WTC11 (cell line): ENCODE measurements around the gene MAP6. TPM values are rescaled to one million over a fixed set of nuclear protein-coding genes. Genes with fewer than 3 reads are reported as not detected.

Source experiments
- PRDM15 ChIP-seq: sonication (generic); formaldehyde crosslinking; IDR thresholded peaks from 2 replicates; pipeline ENCODE4 v1.8.0; 2022; ENCODE audit warnings: missing genetic modification reagents
- total RNA-seq: library from RNA; stranded (reverse); gene quantifications from 3 replicates; pipeline ENCODE4 v1.2.3, GENCODE V29; 2021

The MAP6 gene
- total RNA-seq, 1 experiment from 2014 or later: 0.90 TPM

DNA sequence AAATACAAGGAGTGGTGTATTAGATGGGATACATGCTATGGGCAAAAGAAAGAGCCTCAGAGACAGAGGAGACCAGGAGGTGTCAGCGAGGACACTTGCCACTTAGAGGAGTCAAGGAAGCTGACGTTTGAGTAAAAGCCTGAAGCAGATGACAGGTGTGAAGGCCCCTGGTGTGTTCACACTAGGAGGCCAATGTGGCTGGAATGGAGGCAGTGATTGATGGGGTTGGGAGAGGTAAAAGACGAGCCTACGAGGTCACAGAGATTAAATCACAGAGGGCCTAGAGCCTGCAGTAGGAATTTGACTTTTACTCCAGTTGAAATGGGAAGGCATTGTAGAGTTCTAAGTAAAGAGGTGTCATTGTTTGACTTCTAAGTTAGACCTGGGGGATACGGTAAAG is 131.1 kb downstream of the MAP6 start (continued):
- no peak for TF ChIP-seq PRDM15 (CRISPR knock-in tag)

Other genes starting within 250 kb of the MAP6 start
- 0.22 to 0.60 TPM (median 0.39 TPM) in 3 replicates for gene KLHL35, start 235.8 kb downstream of the MAP6 start, total RNA-seq
- 4.7 to 12.2 TPM (median 5.3 TPM) in 3 replicates for gene GDPD5, start 143.1 kb downstream of the MAP6 start, total RNA-seq
- gene SERPINH1, start 106.8 kb downstream of the MAP6 start, total RNA-seq: 411 to 478 TPM (median 473 TPM) in 3 replicates
- 0.09 to 0.11 TPM in 2 of 3 replicates, not detected in the other for gene MOGAT2, start 48.8 kb upstream of the MAP6 start, total RNA-seq
- 1.6 to 3.3 TPM (median 2.8 TPM) in 3 replicates for gene DGAT2, start 99.7 kb upstream of the MAP6 start, total RNA-seq
- 10.9 to 14.5 TPM (median 12.3 TPM) in 3 replicates for gene UVRAG, start 146.2 kb upstream of the MAP6 start, total RNA-seq